GM12801 (cell line): Measurements from ENCODE around the gene C15orf61.

Experiments used
- CTCF ChIP-seq: IDR thresholded peaks from one replicate; pipeline ENCODE4 v1.5.1; 2011; ENCODE audit warnings: control low read depth; ENCODE audit not compliant: insufficient read length; ENCODE audit errors: extremely low read depth

The C15orf61 gene

GRCh38 chr15:67564021-67564967, 43.4 kb downstream of the C15orf61 start:
- TF ChIP-seq CTCF: no peak

GRCh38 chr15:67564968-67565345, 44.0 kb downstream of the C15orf61 start:
- TF ChIP-seq CTCF: no peak

GRCh38 chr15:67569668-67570067, 48.7 kb downstream of the C15orf61 start:
- no peak for TF ChIP-seq CTCF

GRCh38 chr15:67570875-67571647, 50.1 kb downstream of the C15orf61 start:
- no peak for TF ChIP-seq CTCF

GRCh38 chr15:67571648-67572415, 50.9 kb downstream of the C15orf61 start:
- TF ChIP-seq CTCF: no peak

- TF ChIP-seq CTCF: no peak
Measured at GRCh38 chr15:67573194-67573593, 52.3 kb downstream of the C15orf61 start.

- TF ChIP-seq CTCF: no peak
Measured at GRCh38 chr15:67575039-67575502, 54.1 kb downstream of the C15orf61 start.
